IPS-20b (cell line): ENCODE results near the gene GLE1.

Experiments
- H3K27ac ChIP-seq: one replicate; pipeline ENCODE4 v1.5.1; 2013; ENCODE audit warnings: low read length
- H3K27me3 ChIP-seq: 2 replicates; pipeline ENCODE4 v1.6.1; 2013; ENCODE audit warnings: mild to moderate bottlenecking, low read length, inconsistent platforms; ENCODE audit not compliant: insufficient read depth
- H3K36me3 ChIP-seq: 2 replicates; pipeline ENCODE4 v1.6.1; 2013; ENCODE audit warnings: low read depth, mild to moderate bottlenecking, inconsistent platforms, low read length, moderate library complexity; ENCODE audit not compliant: insufficient read depth
- H3K4me1 ChIP-seq: 2 replicates; pipeline ENCODE4 v1.6.1; 2013; ENCODE audit warnings: mild to moderate bottlenecking, control low read depth, inconsistent platforms, low read length, moderate library complexity; ENCODE audit not compliant: insufficient read depth
- H3K4me3 ChIP-seq: 2 replicates; pipeline ENCODE4 v1.5.1; 2013; ENCODE audit warnings: mild to moderate bottlenecking, low read length, inconsistent platforms
- H3K9ac ChIP-seq: 2 replicates; pipeline ENCODE4 v1.6.1; 2013; ENCODE audit warnings: low read depth, mild to moderate bottlenecking, inconsistent platforms, low read length, moderate library complexity
- H3K9me3 ChIP-seq: 2 replicates; pipeline ENCODE4 v1.6.1; 2013; ENCODE audit warnings: mild to moderate bottlenecking, low read depth, low read length, inconsistent platforms; ENCODE audit not compliant: insufficient read depth

Gene GLE1

DNA sequence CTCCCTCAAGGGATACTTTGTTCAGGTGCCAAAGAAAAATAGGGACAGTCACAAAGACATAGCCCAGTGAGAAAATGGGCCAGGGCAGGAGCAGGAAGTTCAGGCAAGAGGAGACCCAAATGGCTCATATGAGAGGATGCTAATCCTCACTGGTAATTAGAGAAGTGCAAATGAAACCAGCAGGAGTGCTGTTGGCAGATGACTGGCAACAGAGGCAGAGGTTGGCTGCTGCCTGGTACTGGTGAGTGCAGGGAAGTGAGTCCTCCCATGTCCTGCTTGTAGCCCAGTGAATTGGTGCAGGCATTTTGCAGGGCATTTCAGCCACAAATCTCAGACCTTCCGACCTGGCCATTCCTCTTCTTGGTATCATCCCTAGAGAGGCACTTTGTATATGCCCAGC lies 25.3 kb upstream of the GLE1 start:
- Histone ChIP-seq H3K36me3 (peaks cover 8% of the 10 kb centered on the region; the same call in 1 of the 2 replicates), H3K4me3 (no peak overlapping the region), H3K27ac (no peak overlapping the region), H3K9me3 (no peaks in the 10 kb centered on the region), H3K27me3 (no peaks in the 10 kb centered on the region), H3K9ac (no peak overlapping the region), H3K4me1 (no peaks in the 10 kb centered on the region)

DNA sequence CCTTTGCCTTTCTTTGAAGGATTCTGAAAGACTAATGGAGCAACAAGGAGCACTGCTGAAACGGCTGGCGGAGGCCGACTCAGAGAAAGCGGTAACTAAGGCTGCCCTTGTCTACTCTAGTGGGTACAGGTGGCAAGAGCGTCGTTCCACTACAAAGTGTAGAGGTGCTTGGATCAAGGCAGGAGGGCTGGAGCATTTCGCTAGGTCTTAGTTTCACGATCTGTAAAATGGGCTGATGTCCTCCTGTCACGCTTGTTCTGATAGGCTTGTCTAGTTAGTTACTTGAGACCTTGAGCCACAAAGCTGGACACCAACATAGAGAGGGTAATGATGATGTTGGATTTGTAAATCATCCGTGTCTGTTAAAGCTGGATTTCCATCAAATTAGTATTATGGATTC lies 23.0 kb upstream of the GLE1 start:
- Histone ChIP-seq H3K4me1 (no peaks in the 10 kb centered on the region), H3K9ac (no peak overlapping the region), H3K36me3 (peaks cover 8% of the 10 kb centered on the region), H3K4me3 (no peak overlapping the region), H3K27me3 (no peaks in the 10 kb centered on the region), H3K9me3 (no peaks in the 10 kb centered on the region), H3K27ac (no peak overlapping the region)

DNA sequence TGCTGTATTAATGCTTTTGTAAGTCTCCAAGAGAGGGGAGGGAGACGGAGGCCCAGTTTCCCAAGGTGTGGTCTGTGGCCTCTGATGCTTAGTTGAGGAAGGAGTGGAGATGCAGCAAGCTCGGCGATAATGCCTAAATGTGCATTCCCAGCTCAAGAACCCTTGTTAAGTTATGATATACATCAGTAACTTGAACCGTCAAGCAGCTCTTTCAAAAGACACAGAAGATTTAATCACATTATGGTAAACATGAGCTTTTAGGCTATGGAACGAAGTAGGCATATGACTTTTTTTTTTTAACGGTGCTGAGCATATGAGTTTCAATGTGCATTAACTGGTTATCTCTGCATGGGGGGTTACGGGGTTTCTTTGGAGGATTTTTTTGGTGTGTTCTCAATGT lies 22.3 kb upstream of the GLE1 start:
- peaks cover 8% of the 10 kb centered on the region for H3K36me3 ChIP-seq
- H3K4me3 ChIP-seq, result no peak overlapping the region
- H3K9me3 ChIP-seq, result no peaks in the 10 kb centered on the region
- no peaks in the 10 kb centered on the region for H3K4me1 ChIP-seq
- H3K27me3 ChIP-seq, result no peaks in the 10 kb centered on the region
- no peak overlapping the region for H3K9ac ChIP-seq
- H3K27ac ChIP-seq, result no peak overlapping the region

DNA sequence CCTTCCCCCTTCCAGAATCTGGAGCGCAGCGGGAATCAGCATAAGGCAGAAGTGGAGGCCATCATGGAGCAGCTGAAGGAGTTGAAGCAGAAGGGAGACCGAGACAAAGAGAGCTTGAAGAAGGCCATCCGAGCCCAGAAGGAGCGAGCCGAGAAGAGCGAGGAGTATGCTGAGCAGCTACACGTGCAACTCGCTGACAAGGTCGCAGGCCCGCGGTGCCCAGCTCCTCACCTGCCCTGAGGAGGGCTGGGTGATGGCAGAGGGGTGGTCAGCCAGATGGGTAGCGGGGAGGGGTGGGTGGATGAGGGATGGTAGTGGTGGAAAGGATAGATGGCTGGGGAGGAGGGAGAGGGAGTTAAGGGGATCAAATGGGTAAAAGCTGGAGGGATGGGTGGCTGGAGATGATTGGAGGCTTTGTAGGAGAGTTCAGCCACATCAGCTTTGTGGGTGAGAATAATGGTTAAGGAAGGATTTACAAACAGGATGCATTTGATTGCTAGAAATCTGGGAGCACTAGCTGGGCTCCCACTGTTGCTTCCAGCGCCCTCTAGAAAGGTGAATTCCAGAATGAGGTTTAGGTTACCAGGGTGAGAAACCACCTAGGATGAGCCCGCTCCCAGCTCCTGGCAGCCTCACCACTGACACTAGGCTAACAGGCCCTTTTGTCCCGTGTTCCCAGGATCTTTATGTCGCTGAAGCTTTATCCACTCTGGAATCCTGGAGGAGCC lies 19.7 kb upstream of the GLE1 start:
- Histone ChIP-seq H3K4me3 (no peak overlapping the region), H3K36me3 (peaks cover 12% of the 10 kb centered on the region)

DNA sequence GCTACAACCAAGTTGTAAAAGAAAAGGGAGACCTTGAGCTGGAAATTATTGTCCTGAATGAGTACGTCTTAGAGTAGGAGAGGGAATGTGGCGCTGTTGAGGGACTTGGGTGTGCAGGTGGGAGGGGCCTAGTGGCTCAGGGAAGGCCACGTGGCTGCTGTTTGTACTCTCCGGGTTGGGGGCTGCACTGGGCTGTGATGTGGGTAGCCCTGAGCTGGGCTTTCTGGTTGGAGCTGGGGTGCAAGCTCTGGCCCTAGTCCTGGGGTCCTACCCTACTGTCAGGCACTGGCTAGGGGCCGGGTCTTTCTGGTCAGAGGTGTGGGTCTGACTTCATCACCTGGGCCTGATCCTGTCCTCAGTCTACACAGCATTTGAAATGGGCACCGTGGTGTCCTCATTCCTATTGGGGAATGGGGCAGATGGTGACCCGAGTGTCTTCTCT lies 19.1 kb upstream of the GLE1 start:
- Histone ChIP-seq H3K9me3 (no peaks in the 10 kb centered on the region), H3K36me3 (peaks cover 12% of the 10 kb centered on the region), H3K4me3 (no peak overlapping the region), H3K9ac (no peak overlapping the region), H3K27ac (no peak overlapping the region), H3K4me1 (no peaks in the 10 kb centered on the region), H3K27me3 (no peaks in the 10 kb centered on the region)

More for the DNA sequence above, 19.7 kb upstream of the GLE1 start:
- H3K4me1 ChIP-seq, result no peaks in the 10 kb centered on the region
- no peaks in the 10 kb centered on the region for H3K9me3 ChIP-seq
- no peak overlapping the region for H3K27ac ChIP-seq
- no peak overlapping the region for H3K9ac ChIP-seq
- no peaks in the 10 kb centered on the region for H3K27me3 ChIP-seq

DNA sequence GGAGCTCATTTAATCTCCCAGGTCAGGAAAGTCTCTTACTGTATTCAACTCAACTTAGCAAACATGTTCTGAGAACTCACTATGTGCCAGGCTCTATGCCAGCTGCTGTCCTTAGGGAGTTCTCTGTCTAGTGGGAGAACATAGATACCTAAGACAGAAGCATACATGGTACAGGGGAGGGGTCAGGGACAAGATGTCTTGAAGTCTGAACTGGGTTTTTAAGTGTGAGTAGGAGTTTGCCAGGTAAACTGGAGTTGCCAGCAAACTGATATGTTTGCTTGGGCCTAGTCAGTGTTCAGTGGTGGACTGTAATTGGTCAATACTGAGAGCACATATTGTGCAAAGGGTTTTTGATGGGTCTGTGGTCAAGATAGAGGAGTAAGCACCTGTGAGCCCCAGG lies 18.3 kb upstream of the GLE1 start:
- Histone ChIP-seq H3K9me3 (no peaks in the 10 kb centered on the region), H3K27me3 (no peaks in the 10 kb centered on the region), H3K9ac (no peak overlapping the region), H3K36me3 (peaks cover 12% of the 10 kb centered on the region), H3K4me3 (no peak overlapping the region), H3K4me1 (no peaks in the 10 kb centered on the region), H3K27ac (no peak overlapping the region)

DNA sequence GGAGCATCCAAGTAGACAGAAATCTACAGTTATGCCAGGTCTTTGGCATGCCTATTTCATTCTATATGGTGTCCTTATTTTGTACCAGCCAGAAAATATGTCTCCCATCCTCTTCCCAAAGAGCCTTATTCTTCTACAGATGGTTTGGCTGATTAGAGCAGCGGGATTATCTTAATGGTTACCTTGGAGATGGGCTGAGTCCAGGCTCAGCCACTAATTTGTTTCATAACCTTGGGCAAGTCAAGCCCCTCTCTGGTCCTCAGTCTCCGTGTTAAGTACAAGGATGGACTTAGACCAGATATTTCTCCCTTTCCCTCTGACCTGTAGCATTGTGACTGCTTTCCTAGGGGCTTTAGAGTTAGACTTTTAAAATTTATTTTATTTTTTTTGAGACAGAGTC lies 11.1 kb upstream of the GLE1 start:
- Histone ChIP-seq H3K36me3 (peaks cover 15% of the 10 kb centered on the region; the same call in 1 of the 2 replicates), H3K4me3 (no peak overlapping the region), H3K9ac (no peak overlapping the region), H3K27me3 (no peaks in the 10 kb centered on the region), H3K4me1 (no peaks in the 10 kb centered on the region), H3K9me3 (no peaks in the 10 kb centered on the region), H3K27ac (no peak overlapping the region)

DNA sequence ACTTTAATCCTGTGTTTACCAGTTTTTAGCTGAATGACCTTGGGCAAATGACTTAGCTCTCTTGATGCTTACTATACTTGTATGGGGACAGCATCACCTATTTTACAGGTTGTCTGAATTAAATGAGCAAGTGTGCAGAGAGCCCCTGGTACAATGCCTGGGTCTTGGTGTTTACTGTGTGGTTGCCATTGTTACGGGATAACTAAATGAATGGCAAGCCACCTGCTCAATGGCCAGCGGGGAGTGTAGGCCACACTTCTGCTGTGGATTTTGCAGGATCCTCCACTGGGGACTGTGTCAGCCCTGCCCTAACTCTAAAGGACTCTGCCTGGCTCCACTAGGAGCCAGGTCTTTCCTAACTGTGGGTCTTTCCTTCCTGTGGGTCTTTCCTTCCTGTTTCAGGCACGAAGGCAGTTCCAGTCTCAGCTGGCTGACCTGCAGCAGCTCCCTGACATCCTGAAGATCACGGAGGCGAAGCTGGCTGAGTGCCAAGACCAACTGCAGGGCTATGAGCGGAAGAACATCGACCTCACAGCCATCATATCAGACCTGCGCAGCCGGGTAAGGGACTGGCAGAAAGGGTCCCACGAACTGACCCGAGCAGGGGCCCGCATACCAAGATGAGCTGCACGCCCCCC lies 10.3 kb upstream of the GLE1 start:
- Histone ChIP-seq H3K9ac (no peak overlapping the region), H3K27ac (no peak overlapping the region), H3K9me3 (no peaks in the 10 kb centered on the region), H3K4me1 (no peaks in the 10 kb centered on the region), H3K27me3 (no peaks in the 10 kb centered on the region), H3K36me3 (peaks cover 22% of the 10 kb centered on the region; the same call in 1 of the 2 replicates), H3K4me3 (no peak overlapping the region)

DNA sequence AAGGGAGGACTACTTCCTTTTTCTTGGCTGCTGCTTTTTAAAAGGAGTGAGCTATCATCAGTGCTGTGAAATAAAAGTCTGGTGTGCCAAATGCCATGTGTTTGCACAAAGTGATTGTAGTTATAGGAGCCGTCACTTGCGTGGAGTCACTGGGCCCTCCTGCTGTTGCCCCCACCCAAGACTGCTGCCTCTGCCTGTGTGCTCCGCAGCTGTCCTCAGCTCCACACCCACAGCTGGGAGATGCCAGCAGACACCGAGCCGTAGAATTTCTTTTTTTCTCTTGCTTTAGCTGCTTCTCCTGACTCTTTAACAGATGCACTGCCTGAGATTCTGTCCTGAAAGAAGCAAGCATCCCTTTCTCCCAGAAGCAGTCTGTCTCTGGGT lies 9.8 kb upstream of the GLE1 start:
- H3K4me1 ChIP-seq, result no peaks in the 10 kb centered on the region

DNA sequence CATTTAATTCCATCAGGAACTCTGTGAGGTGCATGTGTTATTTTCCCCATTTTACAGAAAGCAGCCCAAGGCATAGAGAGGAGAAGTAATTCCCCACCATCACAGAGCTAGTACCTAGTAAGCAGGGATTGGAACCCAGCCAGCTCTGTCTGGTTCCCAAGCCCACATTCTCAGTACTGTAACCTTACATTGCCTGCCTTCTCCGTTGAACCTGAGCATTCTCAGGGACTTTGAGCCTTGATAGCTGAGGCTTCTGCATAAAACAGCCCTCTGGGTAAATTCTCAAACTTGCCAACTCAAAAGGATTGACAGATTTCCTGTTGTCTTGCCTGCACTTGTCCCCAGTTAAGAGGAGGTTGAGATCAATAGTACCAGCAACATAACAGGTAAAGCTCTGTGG lies 9.2 kb upstream of the GLE1 start:
- Histone ChIP-seq H3K9ac (no peak overlapping the region), H3K4me3 (no peak overlapping the region), H3K4me1 (no peaks in the 10 kb centered on the region), H3K27ac (no peak overlapping the region), H3K27me3 (no peaks in the 10 kb centered on the region), H3K9me3 (no peaks in the 10 kb centered on the region), H3K36me3 (peaks cover 23% of the 10 kb centered on the region; the same call in 1 of the 2 replicates)

More for the DNA sequence above, 9.8 kb upstream of the GLE1 start:
- Histone ChIP-seq H3K9ac (no peak overlapping the region), H3K27me3 (no peaks in the 10 kb centered on the region), H3K4me3 (no peak overlapping the region), H3K27ac (no peak overlapping the region), H3K36me3 (peaks cover 22% of the 10 kb centered on the region; the same call in 1 of the 2 replicates), H3K9me3 (no peaks in the 10 kb centered on the region)

DNA sequence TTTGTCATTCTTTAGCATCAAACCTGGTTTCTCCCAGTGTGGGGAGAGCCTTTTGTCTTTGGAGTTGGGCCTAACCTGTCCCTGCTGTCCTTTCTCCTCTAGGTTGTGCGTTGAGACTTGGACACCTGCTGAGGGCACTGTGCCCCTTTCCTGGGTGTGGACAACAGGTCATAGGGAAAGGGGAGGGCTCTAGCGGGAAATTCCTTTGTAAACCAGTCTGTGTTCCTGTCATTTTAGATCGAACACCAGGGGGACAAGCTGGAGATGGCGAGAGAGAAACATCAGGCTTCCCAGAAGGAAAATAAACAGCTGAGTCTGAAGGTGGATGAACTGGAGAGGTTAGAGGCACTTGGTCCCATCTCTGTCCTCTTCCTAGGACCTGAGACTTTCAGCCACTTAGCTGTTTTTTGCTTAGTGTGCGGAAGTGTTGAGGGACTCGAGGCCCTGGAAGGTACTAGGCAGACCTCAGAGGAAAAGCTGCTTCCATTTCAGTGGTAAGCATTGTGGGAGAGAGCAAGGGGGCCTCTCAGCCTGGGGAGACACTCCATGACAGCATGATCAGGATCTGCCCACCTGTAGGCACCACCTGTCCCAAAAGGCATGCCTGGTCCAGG lies 8.6 kb upstream of the GLE1 start:
- Histone ChIP-seq H3K9me3 (no peaks in the 10 kb centered on the region), H3K4me1 (no peaks in the 10 kb centered on the region), H3K9ac (no peak overlapping the region), H3K36me3 (peaks cover 26% of the 10 kb centered on the region; the same call in 1 of the 2 replicates), H3K27me3 (no peaks in the 10 kb centered on the region), H3K4me3 (no peak overlapping the region), H3K27ac (no peak overlapping the region)
